H9 (cell line): ENCODE data around the gene TCEAL8. TPM values are rescaled to one million over a fixed set of nuclear protein-coding genes. Genes with fewer than 3 reads are reported as not detected.

Experiments used
- DNase-seq: peaks from one replicate; pipeline ENCODE4 v3.0.0-alpha.2; 2017
- H2AFZ ChIP-seq: one replicate; pipeline ENCODE4 v1.6.1; 2013; ENCODE audit warnings: mild to moderate bottlenecking, low read length, control low read depth, moderate library complexity
- H2AK5ac ChIP-seq: 2 replicates; pipeline ENCODE4 v1.6.1; 2013; ENCODE audit warnings: low read length, control low read depth, mixed read lengths; ENCODE audit not compliant: insufficient read length
- H2BK120ac ChIP-seq: one replicate; pipeline ENCODE4 v1.6.1; 2013; ENCODE audit warnings: low read depth, mild to moderate bottlenecking, low read length, control low read depth, inconsistent platforms; ENCODE audit not compliant: poor library complexity, severe bottlenecking
- H2BK12ac ChIP-seq: 2 replicates; pipeline ENCODE4 v1.6.1; 2013; ENCODE audit warnings: low read length, control low read depth, mixed read lengths, low read depth; ENCODE audit not compliant: insufficient read length
- H2BK15ac ChIP-seq: 2 replicates; pipeline ENCODE4 v1.6.1; 2013; ENCODE audit warnings: low read depth, low read length, control low read depth
- H2BK20ac ChIP-seq: one replicate; pipeline ENCODE4 v1.6.1; 2013; ENCODE audit warnings: low read depth, mild to moderate bottlenecking, low read length, control low read depth, inconsistent platforms; ENCODE audit not compliant: poor library complexity, severe bottlenecking
- H2BK5ac ChIP-seq: 2 replicates; pipeline ENCODE4 v1.6.1; 2013; ENCODE audit warnings: low read length, control low read depth, mixed read lengths; ENCODE audit not compliant: insufficient read length
- H3K14ac ChIP-seq: 2 replicates; pipeline ENCODE4 v1.6.1; 2013; ENCODE audit warnings: low read length, control low read depth; ENCODE audit not compliant: insufficient read depth
- H3K18ac ChIP-seq: 2 replicates; pipeline ENCODE4 v1.6.1; 2013; ENCODE audit warnings: low read depth, mild to moderate bottlenecking, mixed read lengths, low read length, control low read depth; ENCODE audit not compliant: insufficient read length
- H3K23ac ChIP-seq: 2 replicates; pipeline ENCODE4 v1.6.1; 2013; ENCODE audit warnings: low read length, control low read depth, mixed read lengths, low read depth; ENCODE audit not compliant: insufficient read length
- H3K23me2 ChIP-seq: 2 replicates; pipeline ENCODE4 v1.6.1; 2013; ENCODE audit warnings: low read depth, mild to moderate bottlenecking, mixed read lengths, low read length, control low read depth; ENCODE audit not compliant: insufficient read length, poor library complexity, severe bottlenecking
- H3K27ac ChIP-seq: 2 replicates; pipeline ENCODE4 v1.5.1; 2013; ENCODE audit warnings: low read length, control low read depth, mixed read lengths, low read depth; ENCODE audit not compliant: insufficient read length
- H3K27me3 ChIP-seq: 2 replicates; pipeline ENCODE4 v1.6.1; 2013; ENCODE audit warnings: low read length, control low read depth, inconsistent platforms; ENCODE audit not compliant: insufficient read depth
- H3K4ac ChIP-seq: 2 replicates; pipeline ENCODE4 v1.6.1; 2013; ENCODE audit warnings: low read depth, mild to moderate bottlenecking, control low read depth, inconsistent platforms, low read length, moderate library complexity
- H3K4me1 ChIP-seq: 2 replicates; pipeline ENCODE4 v1.6.1; 2013; ENCODE audit warnings: low read length, control low read depth, inconsistent platforms; ENCODE audit not compliant: insufficient read depth
- H3K4me2 ChIP-seq: 2 replicates; pipeline ENCODE4 v1.6.1; 2013; ENCODE audit warnings: low read length, control low read depth, mixed read lengths; ENCODE audit not compliant: insufficient read length, insufficient read depth
- H3K56ac ChIP-seq: 2 replicates; pipeline ENCODE4 v1.6.1; 2013; ENCODE audit warnings: low read depth, mild to moderate bottlenecking, mixed read lengths, low read length, control low read depth; ENCODE audit not compliant: insufficient read length
- H3K79me1 ChIP-seq: 2 replicates; pipeline ENCODE4 v1.6.1; 2013; ENCODE audit warnings: low read depth, mild to moderate bottlenecking, moderate library complexity, low read length, control low read depth, inconsistent platforms; ENCODE audit not compliant: insufficient read depth, poor library complexity, severe bottlenecking
- H3K79me2 ChIP-seq: 2 replicates; pipeline ENCODE4 v1.6.1; 2013; ENCODE audit warnings: low read length, control low read depth, inconsistent platforms; ENCODE audit not compliant: insufficient read depth
- H3K9ac ChIP-seq: 2 replicates; pipeline ENCODE4 v1.6.1; 2013; ENCODE audit warnings: low read length, control low read depth, mixed read lengths; ENCODE audit not compliant: insufficient read length; ENCODE audit errors: extremely low read depth
- H3K9me3 ChIP-seq: one replicate; pipeline ENCODE4 v1.6.1; 2013; ENCODE audit warnings: low read depth, low read length, inconsistent platforms; ENCODE audit not compliant: control insufficient read depth
- H3T11ph ChIP-seq: one replicate; pipeline ENCODE4 v1.6.1; 2013; ENCODE audit warnings: mild to moderate bottlenecking, low read length, control low read depth, inconsistent platforms
- H4K20me1 ChIP-seq: one replicate; pipeline ENCODE4 v1.6.1; 2013; ENCODE audit not compliant: control insufficient read depth, insufficient read length, insufficient read depth
- H4K5ac ChIP-seq: 2 replicates; pipeline ENCODE4 v1.6.1; 2013; ENCODE audit warnings: low read depth, mild to moderate bottlenecking, mixed read lengths, low read length, control low read depth; ENCODE audit not compliant: insufficient read length
- H4K8ac ChIP-seq: replicated peaks from 2 replicates; pipeline ENCODE4 v1.6.1; 2013; ENCODE audit warnings: low read length, control low read depth, mixed read lengths, low read depth; ENCODE audit not compliant: insufficient read length
- H4K91ac ChIP-seq: 2 replicates; pipeline ENCODE4 v1.6.1; 2013; ENCODE audit warnings: low read depth, mild to moderate bottlenecking, moderate library complexity, mixed read lengths, low read length, control low read depth; ENCODE audit not compliant: insufficient read length
- H3K27ac Mint-ChIP-seq, 3 experiments: 2 replicates in 2 of 3; 3 replicates in 1 of 3; pipeline ENCODE4 v1.8.0; 2020 to 2021; ENCODE audit warnings: mixed read lengths in 3 of 3, mild to moderate bottlenecking in 1 of 3, moderate library complexity in 1 of 3
- H3K27me3 Mint-ChIP-seq: 2 replicates; pipeline ENCODE4 v1.8.0; 2021; ENCODE audit warnings: low read depth, mild to moderate bottlenecking, moderate library complexity, mixed read lengths
- H3K36me3 Mint-ChIP-seq, 3 experiments: 2 replicates in 2 of 3; 3 replicates in 1 of 3; pipeline ENCODE4 v1.8.0; 2020 to 2021; ENCODE audit warnings: low read depth in 3 of 3, mixed read lengths in 3 of 3; ENCODE audit not compliant: insufficient read depth in 1 of 3
- H3K4me1 Mint-ChIP-seq, 2 experiments: 2 replicates each; pipeline ENCODE4 v1.8.0; 2020; ENCODE audit warnings: mixed read lengths in 2 of 2
- H3K4me3 Mint-ChIP-seq, 2 experiments: 2 replicates in 1 of 2; 3 replicates in 1 of 2; pipeline ENCODE4 v1.8.0; 2020 to 2021; ENCODE audit warnings: mild to moderate bottlenecking in 2 of 2, mixed read lengths in 2 of 2, moderate library complexity in 1 of 2
- H3K9me3 Mint-ChIP-seq, 2 experiments: 2 replicates in 1 of 2; 3 replicates in 1 of 2; pipeline ENCODE4 v1.8.0; 2020; ENCODE audit warnings: mild to moderate bottlenecking in 2 of 2, mixed read lengths in 2 of 2, moderate library complexity in 1 of 2
- CTCF ChIP-seq: fragments of 200-600 bp; sonication (generic); conservative IDR thresholded peaks from 3 replicates; pipeline ENCODE4 v1.8.0; 2021; ENCODE audit warnings: antibody characterized with exemption, mild to moderate bottlenecking
- WGBS: extraction: QIAGEN DNeasy Blood & Tissue Kit; methylation state at CpG from one replicate; pipeline ENCODE4 v1.1.7; 2013; ENCODE audit warnings: missing lambda C conversion rate, low lambda C conversion rate, mixed read lengths; ENCODE audit not compliant: insufficient read length; ENCODE audit errors: extremely low coverage; 5-methylcytosine and 5-hydroxymethylcytosine counted together
- total RNA-seq: library from RNA; stranded (reverse); gene quantifications from 2 replicates; pipeline ENCODE4 v1.2.1, GENCODE V29; 2021

TCEAL8 gene
- total RNA-seq, 1 experiment from 2014 or later, result 78.1 TPM

GRCh38 chrX:103279624-103280023, 24.7 kb upstream of the TCEAL8 start:
- DNase-seq, result no peak
- Histone ChIP-seq H2BK15ac (no peak overlapping the region), H2BK12ac (no peak overlapping the region), H2BK5ac (no peak overlapping the region), H2AFZ (no peak overlapping the region), H4K5ac (no peak overlapping the region), H3T11ph (no peak overlapping the region), H4K91ac (no peak overlapping the region), H3K79me2 (no peaks in the 10 kb centered on the region), H4K8ac (no peak overlapping the region), H2BK20ac (no peak overlapping the region), H3K23ac (no peak overlapping the region), H3K79me1 (no peaks in the 10 kb centered on the region), H3K27me3 (no peaks in the 10 kb centered on the region), H3K4ac (no peak overlapping the region), H3K9me3 (no peaks in the 10 kb centered on the region), H3K4me1 (no peaks in the 10 kb centered on the region), H3K18ac (no peak overlapping the region), H4K20me1 (no peaks in the 10 kb centered on the region), H3K4me2 (no peak overlapping the region), H3K27ac (no peak overlapping the region), H3K23me2 (no peaks in the 10 kb centered on the region), H2BK120ac (no peak overlapping the region), H3K9ac (no peak overlapping the region), H3K14ac (no peak overlapping the region), H2AK5ac (no peak overlapping the region), H3K56ac (no peak overlapping the region)
- Mint-ChIP-seq H3K4me1 (peaks cover 0 to 4% of the 10 kb centered on the region in 2 experiments; a peak in 1 of 4 replicates), H3K36me3 (peaks cover 0 to 8% (median 5%) of the 10 kb centered on the region in 3 experiments; a peak in 5 of 7 replicates), H3K9me3 (peaks cover 13 to 79% of the 10 kb centered on the region in 2 experiments), H3K27ac (no peak overlapping the region), H3K27me3 (peaks cover 18% of the 10 kb centered on the region), H3K4me3 (no peak overlapping the region)
- no peak for TF ChIP-seq CTCF
- WGBS, result no CpG with 5 or more reads among the region's 1 CpG
